OCI-LY7 (cell line): Measurements from ENCODE around the gene VTI1A.

Source experiments
- CTCF ChIP-seq: fragments of 200-600 bp; sonication (generic); conservative IDR thresholded peaks from 2 replicates; pipeline ENCODE4 v1.5.1; 2014; ENCODE audit warnings: mild to moderate bottlenecking, antibody characterized with exemption, low read length, moderate library complexity, mixed read lengths
- EZH2phosphoT487 ChIP-seq: fragments of 200-600 bp; sonication (generic); IDR thresholded peaks from 2 replicates; pipeline ENCODE4 v1.6.1; 2018; ENCODE audit warnings: low read depth, borderline replicate concordance, mild to moderate bottlenecking, mixed run types, antibody characterized with exemption, low read length, moderate library complexity, mixed read lengths

- TF ChIP-seq CTCF (no peak), EZH2phosphoT487 (no peak)
These were observed 376.0 kb downstream of the VTI1A start for GRCh38 chr10:112823007-112823406.
